Endodermal cell (in vitro differentiated cells): ENCODE data around the gene NAP1L1. TPM values are rescaled to one million over a fixed set of nuclear protein-coding genes. Genes with fewer than 3 reads are reported as not detected.

Source experiments
- DNase-seq: peaks from one replicate; pipeline ENCODE4 v3.0.0-alpha.2; 2017
- H3K27ac ChIP-seq: 2 replicates; pipeline ENCODE4 v1.5.1; 2013; ENCODE audit warnings: mild to moderate bottlenecking, low read depth, low read length, moderate library complexity
- H3K27me3 ChIP-seq: 2 replicates; pipeline ENCODE4 v1.6.1; 2013; ENCODE audit warnings: mild to moderate bottlenecking, low read length, moderate library complexity; ENCODE audit not compliant: insufficient read depth, control insufficient read depth, poor library complexity, severe bottlenecking
- H3K36me3 ChIP-seq: 2 replicates; pipeline ENCODE4 v1.7.0; 2013; ENCODE audit warnings: mild to moderate bottlenecking, low read length, moderate library complexity; ENCODE audit not compliant: control insufficient read depth, insufficient read depth
- H3K4me1 ChIP-seq: one replicate; pipeline ENCODE4 v1.7.0; 2013; ENCODE audit warnings: low read length; ENCODE audit not compliant: control insufficient read depth, insufficient read depth
- H3K4me3 ChIP-seq: 2 replicates; pipeline ENCODE4 v1.5.1; 2013; ENCODE audit warnings: mild to moderate bottlenecking, low read length, moderate library complexity
- H3K9ac ChIP-seq: 2 replicates; pipeline ENCODE4 v1.6.1; 2013; ENCODE audit warnings: mild to moderate bottlenecking, low read length, moderate library complexity; ENCODE audit not compliant: poor library complexity, severe bottlenecking; ENCODE audit errors: extremely low read depth
- H3K9me3 ChIP-seq: 2 replicates; pipeline ENCODE4 v1.6.1; 2013; ENCODE audit warnings: mild to moderate bottlenecking, low read length, moderate library complexity; ENCODE audit not compliant: control insufficient read depth
- H3K27ac Mint-ChIP-seq: 2 replicates; pipeline ENCODE4 v1.8.0; 2020; ENCODE audit warnings: mixed read lengths
- H3K27me3 Mint-ChIP-seq: 2 replicates; pipeline ENCODE4 v1.8.0; 2021; ENCODE audit warnings: mild to moderate bottlenecking, mixed read lengths; ENCODE audit not compliant: insufficient read depth
- H3K36me3 Mint-ChIP-seq: 2 replicates; pipeline ENCODE4 v1.8.0; 2020; ENCODE audit warnings: low read depth, mixed read lengths
- H3K4me1 Mint-ChIP-seq: 2 replicates; pipeline ENCODE4 v1.8.0; 2020; ENCODE audit warnings: mixed read lengths
- H3K4me3 Mint-ChIP-seq: 2 replicates; pipeline ENCODE4 v1.8.0; 2020; ENCODE audit warnings: mild to moderate bottlenecking, moderate library complexity, mixed read lengths
- H3K9me3 Mint-ChIP-seq: 2 replicates; pipeline ENCODE4 v1.8.0; 2020; ENCODE audit warnings: mild to moderate bottlenecking, mixed read lengths
- CTCF ChIP-seq: fragments of 200-600 bp; sonication (generic); conservative IDR thresholded peaks from 2 replicates; pipeline ENCODE4 v1.5.0; 2021; ENCODE audit warnings: antibody characterized with exemption, mild to moderate bottlenecking
- WGBS, 2 experiments: methylation state at CpG; one replicate each; pipeline versions ENCODE4 v1.1.5 to v1.1.7; 2013; ENCODE audit warnings: missing lambda C conversion rate in 2 of 2, mixed read lengths in 1 of 2; ENCODE audit not compliant: insufficient coverage in 1 of 2, insufficient read length in 1 of 2; 5-methylcytosine and 5-hydroxymethylcytosine counted together
- total RNA-seq, 2 donors: library from RNA; stranded (reverse); fragmentation: NEBNext Ultra II Directional in 1 of 2; extraction: Animal tissue kit (Norgen Biotek cat#: 25700) in 1 of 2; gene quantifications; 2 replicates in 1 of 2; 3 replicates in 1 of 2; pipeline ENCODE4 v1.2.1, GENCODE V29; 2021

Gene NAP1L1
- total RNA-seq, 2 donors from 2014 or later: 711 to 829 TPM

DNA sequence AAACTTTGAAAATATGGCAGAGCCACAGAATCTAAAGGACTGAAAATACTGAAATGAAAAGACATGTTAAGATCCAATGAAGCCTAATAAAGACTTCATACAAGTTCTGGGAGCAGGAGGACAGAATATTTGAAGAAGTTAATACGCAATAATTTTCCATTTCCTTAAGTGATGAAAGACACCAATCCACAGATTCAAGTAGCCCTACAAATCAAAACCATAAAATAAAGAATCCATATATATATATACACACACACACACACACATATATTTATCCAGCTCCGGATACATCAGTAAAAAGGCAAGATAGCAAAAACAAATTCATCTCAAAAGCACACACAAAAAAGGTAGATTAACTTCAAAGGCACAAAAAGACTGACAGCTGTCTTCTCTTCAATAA lies 5.7 kb downstream of the NAP1L1 start:
- no peaks in the 10 kb centered on the region for H3K27me3 ChIP-seq
- no peaks in the 10 kb centered on the region for H3K9me3 ChIP-seq
- peaks cover 27% of the 10 kb centered on the region for H3K36me3 Mint-ChIP-seq
- H3K9ac ChIP-seq: no peak overlapping the region
- no peak overlapping the region for H3K4me3 Mint-ChIP-seq
- H3K27ac ChIP-seq: no peak overlapping the region
- H3K4me1 Mint-ChIP-seq: peaks cover 37% of the 10 kb centered on the region
- no peak overlapping the region for H3K4me3 ChIP-seq
- no peak for TF ChIP-seq CTCF
- H3K27me3 Mint-ChIP-seq: no peaks in the 10 kb centered on the region
- peaks cover 6% of the 10 kb centered on the region for H3K4me1 ChIP-seq
- H3K27ac Mint-ChIP-seq: peak overlapping the region; percentile 68
- no peaks in the 10 kb centered on the region for H3K9me3 Mint-ChIP-seq
- 100% methylated on average over 2 of the region's 2 CpGs; no CpG with 5 or more reads in 1 of the 2 experiments for WGBS, 2 experiments
- DNase-seq: no peak
- H3K36me3 ChIP-seq: peaks cover 48% of the 10 kb centered on the region

- H3K36me3 Mint-ChIP-seq: peaks cover 32% of the 10 kb centered on the region
- Histone ChIP-seq H3K27ac (no peak overlapping the region), H3K9me3 (no peaks in the 10 kb centered on the region), H3K36me3 (peaks cover 72% of the 10 kb centered on the region), H3K4me3 (no peak overlapping the region), H3K27me3 (no peaks in the 10 kb centered on the region), H3K4me1 (no peaks in the 10 kb centered on the region), H3K9ac (no peak overlapping the region)
- WGBS, 2 experiments: 98 to 100% methylated on average over 1 of the region's 1 CpG
- DNase-seq: no peak
- no peak overlapping the region for H3K27ac Mint-ChIP-seq
- no peak overlapping the region for H3K4me3 Mint-ChIP-seq
- H3K4me1 Mint-ChIP-seq: peaks cover 38% of the 10 kb centered on the region
- no peaks in the 10 kb centered on the region for H3K27me3 Mint-ChIP-seq
- H3K9me3 Mint-ChIP-seq: no peaks in the 10 kb centered on the region
- no peak for TF ChIP-seq CTCF
Observed at GRCh38 chr12:76075448-76075847, 9.0 kb downstream of the NAP1L1 start.

DNA sequence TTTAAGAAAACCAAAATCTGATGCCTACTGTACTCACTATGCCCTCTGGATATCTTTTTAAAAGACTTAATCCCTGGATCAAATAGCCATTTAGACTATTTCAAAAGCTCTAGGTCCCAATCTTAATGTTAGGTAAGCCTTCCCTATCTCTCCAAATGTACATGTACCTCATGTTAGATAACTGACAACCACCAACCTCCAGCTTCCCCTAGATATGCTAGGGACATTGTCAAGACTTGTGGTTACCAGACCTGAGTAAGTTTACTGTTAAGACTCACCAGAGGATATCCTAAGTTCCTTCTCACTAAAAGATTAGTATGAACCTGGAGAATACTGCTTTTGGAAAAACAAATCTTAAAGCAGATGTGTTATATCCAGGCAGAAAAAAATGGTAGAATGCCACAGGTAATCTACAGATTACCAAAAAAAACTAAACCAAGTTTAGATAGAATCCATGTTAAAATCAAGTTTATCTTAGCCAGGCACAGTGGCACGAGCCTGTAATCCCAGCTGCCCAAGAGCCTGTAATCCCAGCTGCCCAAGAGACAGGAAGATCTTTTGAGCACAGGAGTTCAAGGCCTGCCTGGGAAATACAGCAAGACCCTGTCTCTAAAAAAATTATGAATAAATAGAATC lies 9.7 kb downstream of the NAP1L1 start:
- Histone ChIP-seq H3K4me1 (no peaks in the 10 kb centered on the region), H3K36me3 (peaks cover 72% of the 10 kb centered on the region), H3K27ac (no peak overlapping the region), H3K9me3 (no peaks in the 10 kb centered on the region), H3K4me3 (no peak overlapping the region), H3K27me3 (no peaks in the 10 kb centered on the region), H3K9ac (no peak overlapping the region)
- H3K4me1 Mint-ChIP-seq: peaks cover 36% of the 10 kb centered on the region
- no peak overlapping the region for H3K4me3 Mint-ChIP-seq
- no peak for DNase-seq
- WGBS, 2 experiments: 100% methylated on average over 1 of the region's 1 CpG
- H3K9me3 Mint-ChIP-seq: no peaks in the 10 kb centered on the region
- TF ChIP-seq CTCF: no peak
- H3K36me3 Mint-ChIP-seq: peaks cover 33% of the 10 kb centered on the region
- peak overlapping the region; percentile 10 for H3K27ac Mint-ChIP-seq
- H3K27me3 Mint-ChIP-seq: no peaks in the 10 kb centered on the region
